Measurements from ENCODE around the gene CHKA.

The CHKA gene

GRCh38 chr11:68035266-68035876 is 85.8 kb downstream of the CHKA start:
- Histone ChIP-seq H3K4me3 (ENCODE audit: low read length in 2 of 2) (no peak overlapping the region), H3K27ac (ENCODE audit: low read depth in 2 of 2, low read length in 2 of 2) (no peak overlapping the region), H3K27me3 (ENCODE audit: control insufficient read depth in 2 of 2, insufficient read depth in 2 of 2, low read length in 2 of 2) (no peaks in the 10 kb centered on the region), H3K9ac (ENCODE audit: low read depth in 1 of 2, low read length in 2 of 2) (no peak overlapping the region), H3K9me3 (ENCODE audit: control insufficient read depth in 2 of 2, low read length in 2 of 2) (no peaks in the 10 kb centered on the region), H3K4me1 (ENCODE audit: control insufficient read depth in 2 of 2, insufficient read depth in 2 of 2, low read length in 2 of 2) (peaks cover 37 to 44% of the 10 kb centered on the region in 2 donors), H3K36me3 (ENCODE audit: control insufficient read depth in 2 of 2, insufficient read depth in 2 of 2, low read length in 2 of 2) (peaks cover 8 to 16% of the 10 kb centered on the region in 2 donors)

GRCh38 chr11:68033708-68034045 is 87.5 kb downstream of the CHKA start:
- Histone ChIP-seq H3K4me3 (ENCODE audit: low read length in 2 of 2) (no peak overlapping the region), H3K36me3 (ENCODE audit: control insufficient read depth in 2 of 2, insufficient read depth in 2 of 2, low read length in 2 of 2) (peaks cover 8 to 16% of the 10 kb centered on the region in 2 donors), H3K27ac (ENCODE audit: low read depth in 2 of 2, low read length in 2 of 2) (no peak overlapping the region), H3K9ac (ENCODE audit: low read depth in 1 of 2, low read length in 2 of 2) (no peak overlapping the region), H3K4me1 (ENCODE audit: control insufficient read depth in 2 of 2, insufficient read depth in 2 of 2, low read length in 2 of 2) (peaks cover 32 to 34% of the 10 kb centered on the region in 2 donors), H3K9me3 (ENCODE audit: control insufficient read depth in 2 of 2, low read length in 2 of 2) (no peaks in the 10 kb centered on the region), H3K27me3 (ENCODE audit: control insufficient read depth in 2 of 2, insufficient read depth in 2 of 2, low read length in 2 of 2) (no peaks in the 10 kb centered on the region)

GRCh38 chr11:68032997-68033707 is 88.0 kb downstream of the CHKA start:
- Histone ChIP-seq H3K9ac (ENCODE audit: low read depth in 1 of 2, low read length in 2 of 2) (no peak overlapping the region), H3K27me3 (ENCODE audit: control insufficient read depth in 2 of 2, insufficient read depth in 2 of 2, low read length in 2 of 2) (no peaks in the 10 kb centered on the region), H3K9me3 (ENCODE audit: control insufficient read depth in 2 of 2, low read length in 2 of 2) (no peaks in the 10 kb centered on the region), H3K4me1 (ENCODE audit: control insufficient read depth in 2 of 2, insufficient read depth in 2 of 2, low read length in 2 of 2) (peaks cover 27 to 29% of the 10 kb centered on the region in 2 donors), H3K27ac (ENCODE audit: low read depth in 2 of 2, low read length in 2 of 2) (no peak overlapping the region), H3K36me3 (ENCODE audit: control insufficient read depth in 2 of 2, insufficient read depth in 2 of 2, low read length in 2 of 2) (peaks cover 8 to 16% of the 10 kb centered on the region in 2 donors), H3K4me3 (ENCODE audit: low read length in 2 of 2) (no peak overlapping the region)

GRCh38 chr11:68032003-68032402 is 89.2 kb downstream of the CHKA start:
- Histone ChIP-seq H3K9me3 (ENCODE audit: control insufficient read depth in 2 of 2, low read length in 2 of 2) (no peaks in the 10 kb centered on the region), H3K4me1 (ENCODE audit: control insufficient read depth in 2 of 2, insufficient read depth in 2 of 2, low read length in 2 of 2) (peaks cover 19% of the 10 kb centered on the region in 2 donors), H3K36me3 (ENCODE audit: control insufficient read depth in 2 of 2, insufficient read depth in 2 of 2, low read length in 2 of 2) (peaks cover 8 to 16% of the 10 kb centered on the region in 2 donors), H3K4me3 (ENCODE audit: low read length in 2 of 2) (no peak overlapping the region), H3K27me3 (ENCODE audit: control insufficient read depth in 2 of 2, insufficient read depth in 2 of 2, low read length in 2 of 2) (no peaks in the 10 kb centered on the region), H3K9ac (ENCODE audit: low read depth in 1 of 2, low read length in 2 of 2) (peak overlapping the region in 1 of 2 donors; percentile 74), H3K27ac (ENCODE audit: low read depth in 2 of 2, low read length in 2 of 2) (no peak overlapping the region)

GRCh38 chr11:68031144-68031464 is 90.1 kb downstream of the CHKA start:
- Histone ChIP-seq H3K27me3 (ENCODE audit: control insufficient read depth in 2 of 2, insufficient read depth in 2 of 2, low read length in 2 of 2) (no peaks in the 10 kb centered on the region), H3K4me1 (ENCODE audit: control insufficient read depth in 2 of 2, insufficient read depth in 2 of 2, low read length in 2 of 2) (peaks cover 13 to 16% of the 10 kb centered on the region in 2 donors), H3K9ac (ENCODE audit: low read depth in 1 of 2, low read length in 2 of 2) (peak overlapping the region; percentile 74 to 93), H3K27ac (ENCODE audit: low read depth in 2 of 2, low read length in 2 of 2) (peak overlapping the region; percentile 79 to 86), H3K4me3 (ENCODE audit: low read length in 2 of 2) (peak overlapping the region; percentile 90 to 92), H3K9me3 (ENCODE audit: control insufficient read depth in 2 of 2, low read length in 2 of 2) (no peaks in the 10 kb centered on the region), H3K36me3 (ENCODE audit: control insufficient read depth in 2 of 2, insufficient read depth in 2 of 2, low read length in 2 of 2) (peaks cover 8 to 16% of the 10 kb centered on the region in 2 donors)

- peak within 1 kb of the TSS; percentile 79 to 86 for H3K27ac ChIP-seq (ENCODE audit: low read depth in 2 of 2, low read length in 2 of 2)
- no peaks in the 10 kb centered on the region for H3K9me3 ChIP-seq (ENCODE audit: control insufficient read depth in 2 of 2, low read length in 2 of 2)
- peaks cover 13 to 16% of the 10 kb centered on the region in 2 donors for H3K4me1 ChIP-seq (ENCODE audit: control insufficient read depth in 2 of 2, insufficient read depth in 2 of 2, low read length in 2 of 2)
- H3K36me3 ChIP-seq (ENCODE audit: control insufficient read depth in 2 of 2, insufficient read depth in 2 of 2, low read length in 2 of 2) = peaks cover 13 to 19% of the 10 kb centered on the region in 2 donors
- H3K9ac ChIP-seq (ENCODE audit: low read depth in 1 of 2, low read length in 2 of 2) = peak within 1 kb of the TSS; percentile 74 to 93
- H3K4me3 ChIP-seq (ENCODE audit: low read length in 2 of 2) = peak within 1 kb of the TSS; percentile 90 to 92
- H3K27me3 ChIP-seq (ENCODE audit: control insufficient read depth in 2 of 2, insufficient read depth in 2 of 2, low read length in 2 of 2) = no peaks in the 10 kb centered on the region
These were observed 90.7 kb downstream of the CHKA start, which contains the start of gene NDUFS8 for GRCh38 chr11:68030318-68031143. Gene NDUFS8 (plus strand): TSS chr11:68030681. CDS start chr11:68032152, 1,471 bp downstream.

- Histone ChIP-seq H3K9ac (ENCODE audit: low read depth in 1 of 2, low read length in 2 of 2) (no peak overlapping the region), H3K36me3 (ENCODE audit: control insufficient read depth in 2 of 2, insufficient read depth in 2 of 2, low read length in 2 of 2) (peaks cover 10 to 22% of the 10 kb centered on the region in 2 donors), H3K9me3 (ENCODE audit: control insufficient read depth in 2 of 2, low read length in 2 of 2) (no peaks in the 10 kb centered on the region), H3K4me3 (ENCODE audit: low read length in 2 of 2) (no peak overlapping the region), H3K4me1 (ENCODE audit: control insufficient read depth in 2 of 2, insufficient read depth in 2 of 2, low read length in 2 of 2) (peaks cover 13 to 16% of the 10 kb centered on the region in 2 donors), H3K27me3 (ENCODE audit: control insufficient read depth in 2 of 2, insufficient read depth in 2 of 2, low read length in 2 of 2) (no peaks in the 10 kb centered on the region), H3K27ac (ENCODE audit: low read depth in 2 of 2, low read length in 2 of 2) (no peak overlapping the region)
These were observed 92.2 kb downstream of the CHKA start for GRCh38 chr11:68028802-68029545.

- Histone ChIP-seq H3K4me1 (ENCODE audit: control insufficient read depth in 2 of 2, insufficient read depth in 2 of 2, low read length in 2 of 2) (peaks cover 13 to 16% of the 10 kb centered on the region in 2 donors), H3K27ac (ENCODE audit: low read depth in 2 of 2, low read length in 2 of 2) (no peak overlapping the region), H3K9ac (ENCODE audit: low read depth in 1 of 2, low read length in 2 of 2) (no peak overlapping the region), H3K36me3 (ENCODE audit: control insufficient read depth in 2 of 2, insufficient read depth in 2 of 2, low read length in 2 of 2) (peaks cover 7 to 14% of the 10 kb centered on the region in 2 donors), H3K27me3 (ENCODE audit: control insufficient read depth in 2 of 2, insufficient read depth in 2 of 2, low read length in 2 of 2) (no peaks in the 10 kb centered on the region), H3K9me3 (ENCODE audit: control insufficient read depth in 2 of 2, low read length in 2 of 2) (no peaks in the 10 kb centered on the region), H3K4me3 (ENCODE audit: low read length in 2 of 2) (no peak overlapping the region)
These were observed 93.5 kb downstream of the CHKA start for GRCh38 chr11:68027667-68028066.

- peaks cover 7 to 14% of the 10 kb centered on the region in 2 donors for H3K36me3 ChIP-seq (ENCODE audit: control insufficient read depth in 2 of 2, insufficient read depth in 2 of 2, low read length in 2 of 2)
- H3K27me3 ChIP-seq (ENCODE audit: control insufficient read depth in 2 of 2, insufficient read depth in 2 of 2, low read length in 2 of 2) = no peaks in the 10 kb centered on the region
- H3K27ac ChIP-seq (ENCODE audit: low read depth in 2 of 2, low read length in 2 of 2) = no peak overlapping the region
- no peaks in the 10 kb centered on the region for H3K9me3 ChIP-seq (ENCODE audit: control insufficient read depth in 2 of 2, low read length in 2 of 2)
- H3K9ac ChIP-seq (ENCODE audit: low read depth in 1 of 2, low read length in 2 of 2) = no peak overlapping the region
- no peak overlapping the region for H3K4me3 ChIP-seq (ENCODE audit: low read length in 2 of 2)
- H3K4me1 ChIP-seq (ENCODE audit: control insufficient read depth in 2 of 2, insufficient read depth in 2 of 2, low read length in 2 of 2) = peaks cover 5 to 10% of the 10 kb centered on the region in 2 donors
These were observed 94.6 kb downstream of the CHKA start for GRCh38 chr11:68026391-68027105.
